ENCODE data around the gene ELL.

DNA sequence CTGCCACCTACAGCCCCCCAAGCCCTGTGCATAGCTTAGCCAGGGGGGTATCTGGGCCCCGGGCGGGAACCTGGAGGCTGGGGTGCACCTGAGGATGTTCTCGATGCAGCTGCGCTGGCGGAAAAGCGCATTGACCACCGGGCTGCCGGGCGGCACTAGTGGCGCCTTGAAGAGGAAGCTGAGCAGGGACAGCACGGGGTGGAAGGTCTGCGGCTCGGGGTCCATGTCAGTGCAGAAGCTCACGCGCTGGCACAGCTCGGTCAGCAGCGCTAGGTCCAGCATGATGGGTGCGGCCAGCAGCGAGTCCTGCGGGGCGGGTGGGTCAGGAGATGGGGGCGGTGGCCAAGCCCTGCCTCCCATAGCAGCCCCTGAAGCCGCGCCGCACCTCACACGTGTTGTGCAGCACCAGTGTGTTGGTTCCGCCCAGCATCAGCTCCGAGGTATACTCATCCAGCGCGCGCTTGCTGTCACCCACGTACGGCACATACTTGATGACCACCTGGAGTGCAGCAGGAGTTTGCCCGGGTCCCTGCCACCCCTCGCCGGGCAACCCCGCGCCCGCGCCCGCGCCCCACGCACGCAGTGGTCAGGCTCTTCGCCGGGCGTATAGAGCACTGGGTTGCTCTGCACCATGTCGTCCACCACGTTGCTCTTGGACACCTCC is 86.6 kb downstream of the ELL start:
- TF ChIP-seq ZFP3 (CRISPR knock-in tag; IDR thresholded peaks at IDR 0.05) (no peak), ZC3H10 (CRISPR knock-in tag; IDR thresholded peaks at IDR 0.05) (no peak), ZNF8 (CRISPR knock-in tag; IDR thresholded peaks at IDR 0.05) (no peak), BACH2 (CRISPR knock-in tag; IDR thresholded peaks at IDR 0.05; ENCODE audit: borderline replicate concordance) (no peak), TOX (CRISPR knock-in tag; IDR thresholded peaks at IDR 0.05; ENCODE audit: borderline replicate concordance) (no peak)
- TF ChIP-seq, protein P1, sequence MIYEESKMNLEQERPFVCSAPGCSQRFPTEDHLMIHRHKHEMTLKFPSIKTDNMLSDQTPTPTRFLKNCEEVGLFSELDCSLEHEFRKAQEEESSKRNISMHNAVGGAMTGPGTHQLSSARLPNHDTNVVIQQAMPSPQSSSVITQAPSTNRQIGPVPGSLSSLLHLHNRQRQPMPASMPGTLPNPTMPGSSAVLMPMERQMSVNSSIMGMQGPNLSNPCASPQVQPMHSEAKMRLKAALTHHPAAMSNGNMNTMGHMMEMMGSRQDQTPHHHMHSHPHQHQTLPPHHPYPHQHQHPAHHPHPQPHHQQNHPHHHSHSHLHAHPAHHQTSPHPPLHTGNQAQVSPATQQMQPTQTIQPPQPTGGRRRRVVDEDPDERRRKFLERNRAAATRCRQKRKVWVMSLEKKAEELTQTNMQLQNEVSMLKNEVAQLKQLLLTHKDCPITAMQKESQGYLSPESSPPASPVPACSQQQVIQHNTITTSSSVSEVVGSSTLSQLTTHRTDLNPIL (CRISPR knock-in tag; IDR thresholded peaks at IDR 0.05; ENCODE audit: low read depth) = no peak
- TF ChIP-seq, protein P2, sequence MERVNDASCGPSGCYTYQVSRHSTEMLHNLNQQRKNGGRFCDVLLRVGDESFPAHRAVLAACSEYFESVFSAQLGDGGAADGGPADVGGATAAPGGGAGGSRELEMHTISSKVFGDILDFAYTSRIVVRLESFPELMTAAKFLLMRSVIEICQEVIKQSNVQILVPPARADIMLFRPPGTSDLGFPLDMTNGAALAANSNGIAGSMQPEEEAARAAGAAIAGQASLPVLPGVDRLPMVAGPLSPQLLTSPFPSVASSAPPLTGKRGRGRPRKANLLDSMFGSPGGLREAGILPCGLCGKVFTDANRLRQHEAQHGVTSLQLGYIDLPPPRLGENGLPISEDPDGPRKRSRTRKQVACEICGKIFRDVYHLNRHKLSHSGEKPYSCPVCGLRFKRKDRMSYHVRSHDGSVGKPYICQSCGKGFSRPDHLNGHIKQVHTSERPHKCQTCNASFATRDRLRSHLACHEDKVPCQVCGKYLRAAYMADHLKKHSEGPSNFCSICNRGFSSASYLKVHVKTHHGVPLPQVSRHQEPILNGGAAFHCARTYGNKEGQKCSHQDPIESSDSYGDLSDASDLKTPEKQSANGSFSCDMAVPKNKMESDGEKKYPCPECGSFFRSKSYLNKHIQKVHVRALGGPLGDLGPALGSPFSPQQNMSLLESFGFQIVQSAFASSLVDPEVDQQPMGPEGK (CRISPR knock-in tag; IDR thresholded peaks at IDR 0.05; ENCODE audit: borderline replicate concordance) = no peak

Measured in SK-N-SH treated with all-trans-retinoic acid at 6 μM for 48 hours (cell line).